ENCODE data around the gene MRGPRF. TPM values are rescaled to one million over a fixed set of nuclear protein-coding genes. Genes with fewer than 3 reads are reported as not detected.

MRGPRF gene
- total and polyA plus RNA-seq, 2 donors (not counting 1 experiment from before 2014, with no cell fraction given), result not detected

DNA sequence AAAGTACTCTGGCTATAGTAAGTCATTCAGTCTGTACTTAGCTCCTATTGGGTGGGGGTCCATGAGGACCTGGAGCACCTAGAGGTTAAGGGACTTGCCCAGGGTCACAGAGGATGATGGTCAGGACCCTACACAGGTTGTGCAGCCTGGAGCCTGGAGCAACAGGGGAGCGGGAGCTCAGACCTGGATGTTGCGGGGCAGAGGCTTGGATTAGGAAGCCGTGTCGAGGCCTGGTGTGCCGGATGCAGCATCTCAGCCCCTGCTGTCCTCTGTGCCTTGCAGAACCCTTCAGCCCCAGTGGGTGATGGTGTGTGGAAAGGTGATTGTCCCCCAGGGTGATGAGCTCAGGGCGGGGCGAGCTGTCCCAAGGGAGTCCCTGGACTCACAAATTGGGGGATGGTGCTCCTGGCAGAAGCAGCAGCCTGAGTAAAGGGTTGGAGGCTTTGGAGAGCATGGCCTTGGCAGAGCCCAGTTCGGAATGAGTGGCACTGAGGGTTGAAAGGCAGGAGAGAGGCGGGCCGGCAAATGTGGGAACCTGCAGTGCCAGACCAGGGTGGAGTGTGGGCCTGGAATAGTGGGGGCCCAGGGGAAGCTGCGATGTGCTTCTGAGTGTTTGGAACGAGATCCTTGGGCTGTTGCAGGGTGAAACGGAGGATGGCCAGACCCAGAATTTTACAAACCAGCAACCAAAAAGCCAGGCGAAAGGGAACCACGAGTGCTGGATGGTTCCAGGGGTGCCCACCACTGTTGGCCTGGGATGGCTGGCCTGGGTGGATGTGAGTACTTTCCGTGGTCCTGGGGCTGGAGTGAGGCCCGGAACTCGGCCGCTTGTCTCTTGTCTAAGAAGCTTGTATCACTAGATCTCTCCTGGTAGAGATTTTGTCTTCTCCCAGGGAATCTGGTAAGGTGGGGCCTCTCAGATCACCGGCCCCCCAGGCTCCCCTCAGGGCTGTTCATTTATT lies 38.6 kb upstream of the MRGPRF start:
- H3K4me3 ChIP-seq (ENCODE audit: control extremely low read depth in 1 of 5, extremely low read depth in 1 of 5, insufficient read depth in 1 of 5, low read depth in 2 of 5, low read length in 4 of 5), result no peak overlapping the region
- WGBS (ENCODE audit: insufficient coverage), result 88% methylated on average over 19 of the region's 20 CpGs
- peaks cover 34% of the 10 kb centered on the region for H3K79me2 ChIP-seq (ENCODE audit: control insufficient read depth, insufficient read depth, low read length)
- H3K4me1 Mint-ChIP-seq, result peaks cover 57% of the 10 kb centered on the region
- peak overlapping the region; percentile 7 for H3K4me2 ChIP-seq (replicated peaks; ENCODE audit: low read depth, low read length, poor library complexity, severe bottlenecking)
- peak overlapping the region; percentile 81 for H3K27ac Mint-ChIP-seq
- ChIA-PET CTCF (interaction anchor here (1.1 kb wide), 2 partner anchors 36 to 208 kb away, joined by 3 read pairs; no protein-coding TSS in a partner anchor), POLR2A (interaction anchor here (0.7 kb wide), 1 partner anchor 11 kb away, joined by 3 read pairs; no protein-coding TSS in a partner anchor)
- H3K27ac ChIP-seq (ENCODE audit: low read length in 2 of 2), result no peak overlapping the region
- H3K27me3 ChIP-seq (replicated peaks in 1 of 4; ENCODE audit: control extremely low read depth in 1 of 4, control insufficient read depth in 3 of 4, insufficient read depth in 4 of 4, low read length in 3 of 4), result no peaks in the 10 kb centered on the region
- no peak for TF ChIP-seq EZH2 (IDR thresholded peaks at IDR 0.05; ENCODE audit: borderline replicate concordance, insufficient read depth, low read depth, low read length, poor library complexity, severe bottlenecking)
- TF ChIP-seq, protein P1, sequence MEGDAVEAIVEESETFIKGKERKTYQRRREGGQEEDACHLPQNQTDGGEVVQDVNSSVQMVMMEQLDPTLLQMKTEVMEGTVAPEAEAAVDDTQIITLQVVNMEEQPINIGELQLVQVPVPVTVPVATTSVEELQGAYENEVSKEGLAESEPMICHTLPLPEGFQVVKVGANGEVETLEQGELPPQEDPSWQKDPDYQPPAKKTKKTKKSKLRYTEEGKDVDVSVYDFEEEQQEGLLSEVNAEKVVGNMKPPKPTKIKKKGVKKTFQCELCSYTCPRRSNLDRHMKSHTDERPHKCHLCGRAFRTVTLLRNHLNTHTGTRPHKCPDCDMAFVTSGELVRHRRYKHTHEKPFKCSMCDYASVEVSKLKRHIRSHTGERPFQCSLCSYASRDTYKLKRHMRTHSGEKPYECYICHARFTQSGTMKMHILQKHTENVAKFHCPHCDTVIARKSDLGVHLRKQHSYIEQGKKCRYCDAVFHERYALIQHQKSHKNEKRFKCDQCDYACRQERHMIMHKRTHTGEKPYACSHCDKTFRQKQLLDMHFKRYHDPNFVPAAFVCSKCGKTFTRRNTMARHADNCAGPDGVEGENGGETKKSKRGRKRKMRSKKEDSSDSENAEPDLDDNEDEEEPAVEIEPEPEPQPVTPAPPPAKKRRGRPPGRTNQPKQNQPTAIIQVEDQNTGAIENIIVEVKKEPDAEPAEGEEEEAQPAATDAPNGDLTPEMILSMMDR (IDR thresholded peaks at IDR 0.05), result no peak
- H3K27me3 Mint-ChIP-seq, result no peaks in the 10 kb centered on the region
- ATAC-seq (ENCODE audit: low read depth) (no peak), DNase-seq (peak; percentile 29)
- no peaks in the 10 kb centered on the region for H3K9me3 Mint-ChIP-seq (ENCODE audit: insufficient read depth)
- intact Hi-C loops (cut with micrococcal nuclease), result no loop called here
- no peak overlapping the region for H2AFZ ChIP-seq (ENCODE audit: insufficient read depth, low read depth, low read length, poor library complexity, severe bottlenecking)
- H3K9ac ChIP-seq (ENCODE audit: low read length), result no peak overlapping the region
- H3K4me3 Mint-ChIP-seq, result peak overlapping the region; percentile 85
- H3K9me3 ChIP-seq (ENCODE audit: control extremely low read depth in 1 of 3, control insufficient read depth in 2 of 3, insufficient read depth in 1 of 3, low read length in 2 of 3), result no peaks in the 10 kb centered on the region
- H3K4me1 ChIP-seq (ENCODE audit: control insufficient read depth in 2 of 2, insufficient read depth in 2 of 2, low read length in 2 of 2), result peaks cover 32 to 77% of the 10 kb centered on the region in 2 donors
- H4K20me1 ChIP-seq (ENCODE audit: control insufficient read depth, insufficient read depth, low read length, poor library complexity, severe bottlenecking), result no peaks in the 10 kb centered on the region
- peaks cover 0 to 6% of the 10 kb centered on the region in 2 experiments for H3K36me3 ChIP-seq (replicated peaks in 1 of 2; ENCODE audit: control extremely low read depth in 1 of 2, control insufficient read depth in 1 of 2, extremely low read depth in 1 of 2, insufficient read depth in 2 of 2, low read length in 1 of 2)

Data from B cell (primary cell).